Measurements from ENCODE around the gene POC1B. TPM values are rescaled to one million over a fixed set of nuclear protein-coding genes. Genes with fewer than 3 reads are reported as not detected.

The POC1B gene
- total RNA-seq, 2 donors from 2014 or later: 31.4 to 32.0 TPM

DNA sequence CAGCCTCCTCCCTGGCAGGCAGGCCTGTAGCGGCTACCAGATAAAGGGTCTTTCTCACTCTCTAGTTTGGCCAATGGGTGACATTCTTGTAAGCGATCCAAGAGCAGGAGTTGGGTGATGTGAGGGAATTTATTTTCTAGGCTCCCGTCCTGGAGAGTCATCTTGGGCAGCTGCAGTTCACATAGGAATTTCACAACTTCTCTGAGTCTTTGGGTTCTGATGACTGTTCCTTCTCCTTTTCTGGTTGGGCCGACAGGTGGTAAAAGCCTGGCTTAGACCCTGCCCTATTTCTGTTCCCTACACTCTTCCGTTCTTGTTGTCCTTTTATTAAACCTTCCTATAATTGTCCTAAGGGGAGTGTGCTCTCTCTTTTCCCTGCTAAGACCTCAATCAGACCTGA, 42.6 kb upstream of the POC1B start:
- H3K9ac ChIP-seq (ENCODE audit: low read depth in 2 of 2, low read length in 2 of 2): no peak overlapping the region
- intact Hi-C loops (cut with DNase I): no loop called here
- no peak for TF ChIP-seq CTCF (IDR thresholded peaks at IDR 0.05)

DNA sequence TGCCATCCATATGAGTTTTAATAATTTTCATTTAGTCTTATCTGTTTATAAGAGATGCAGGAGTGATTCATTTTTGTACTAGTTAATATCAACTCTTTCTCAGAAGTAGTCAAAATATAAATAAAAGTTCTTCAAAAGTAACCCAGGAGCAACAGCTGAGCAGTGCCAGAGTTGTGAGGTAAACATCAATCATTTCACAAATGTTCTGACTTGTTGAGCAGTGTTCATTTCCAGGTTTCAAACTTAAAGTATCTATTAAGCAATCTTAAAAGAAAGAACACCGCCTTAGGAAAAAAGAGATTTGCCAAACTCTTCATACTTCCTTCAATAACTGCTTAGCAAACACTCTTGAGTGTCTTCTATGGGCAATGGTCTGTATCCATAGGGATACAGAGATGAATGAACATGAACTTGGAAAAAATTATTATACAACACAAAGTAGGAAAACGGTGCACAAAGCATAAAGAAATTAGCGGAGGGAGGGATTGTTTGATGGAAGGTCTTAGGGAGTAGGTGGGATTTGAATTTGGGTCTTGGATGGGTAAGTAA, 41.9 kb upstream of the POC1B start:
- DNase-seq: no peak
- no peaks in the 10 kb centered on the region for H3K4me1 ChIP-seq
- H3K9me3 ChIP-seq: no peaks in the 10 kb centered on the region
- H3K36me3 ChIP-seq: no peaks in the 10 kb centered on the region
- intact Hi-C loops (cut with DNase I): no loop called here
- no peak overlapping the region for H3K4me3 ChIP-seq
- H3K27ac ChIP-seq: no peak overlapping the region
- H3K27me3 ChIP-seq: no peaks in the 10 kb centered on the region
- H3K9ac ChIP-seq (ENCODE audit: low read depth in 2 of 2, low read length in 2 of 2): no peak overlapping the region
- no peak for TF ChIP-seq CTCF (IDR thresholded peaks at IDR 0.05)

More for the DNA sequence above, 42.6 kb upstream of the POC1B start:
- no peaks in the 10 kb centered on the region for H3K27me3 ChIP-seq
- H3K9me3 ChIP-seq: no peaks in the 10 kb centered on the region
- H3K36me3 ChIP-seq: no peaks in the 10 kb centered on the region
- no peak overlapping the region for H3K4me3 ChIP-seq
- DNase-seq: no peak
- no peak overlapping the region for H3K27ac ChIP-seq
- no peaks in the 10 kb centered on the region for H3K4me1 ChIP-seq

DNA sequence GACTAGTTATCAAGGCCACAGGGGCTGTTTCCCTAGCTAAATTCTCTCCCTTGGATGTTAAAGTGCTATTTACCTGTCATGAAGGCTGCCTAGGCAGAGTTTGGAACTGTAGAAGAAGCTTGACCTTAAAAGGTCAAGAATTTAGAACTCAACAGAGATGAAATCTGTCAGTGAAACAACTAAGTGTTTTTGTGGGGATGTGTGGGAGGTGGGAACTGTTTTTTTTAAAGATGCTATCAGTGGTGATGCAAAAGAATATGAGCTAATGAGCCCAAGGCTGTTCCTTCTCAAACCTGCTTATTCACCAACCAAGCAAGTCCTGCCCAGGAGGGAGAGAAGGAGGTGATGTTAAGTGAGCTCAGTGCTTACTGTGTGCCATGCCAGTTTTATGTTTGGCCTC, 40.8 kb upstream of the POC1B start:
- Histone ChIP-seq H3K4me3 (no peak overlapping the region), H3K36me3 (no peaks in the 10 kb centered on the region), H3K9me3 (no peaks in the 10 kb centered on the region), H3K27me3 (no peaks in the 10 kb centered on the region), H3K4me1 (no peaks in the 10 kb centered on the region), H3K27ac (no peak overlapping the region), H3K9ac (ENCODE audit: low read depth in 2 of 2, low read length in 2 of 2) (no peak overlapping the region)
- no peak for TF ChIP-seq CTCF (IDR thresholded peaks at IDR 0.05)
- no peak for DNase-seq
- intact Hi-C loops (cut with DNase I): no loop called here

DNA sequence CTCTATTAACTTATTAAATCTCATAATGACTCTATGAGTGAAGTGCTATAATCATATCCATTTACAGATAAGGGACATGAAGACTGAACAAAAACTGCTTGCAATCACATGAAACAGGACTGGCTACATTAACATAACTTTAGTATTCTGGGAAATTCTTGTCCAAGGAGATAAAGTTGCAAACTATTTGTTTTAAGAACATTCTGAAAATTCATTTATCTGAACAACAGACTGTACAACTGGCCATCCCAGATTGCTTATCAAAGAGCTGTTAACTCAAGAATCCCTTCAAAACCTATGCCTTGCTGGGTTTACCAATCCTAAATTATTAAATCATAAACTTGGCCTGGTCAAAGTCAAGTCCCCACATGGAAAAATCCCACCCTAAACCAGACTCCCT, 39.2 kb upstream of the POC1B start:
- no peak for DNase-seq
- intact Hi-C loops (cut with DNase I): no loop called here
- H3K4me1 ChIP-seq: no peaks in the 10 kb centered on the region
- H3K27me3 ChIP-seq: no peaks in the 10 kb centered on the region
- TF ChIP-seq CTCF (IDR thresholded peaks at IDR 0.05): no peak
- H3K9me3 ChIP-seq: no peaks in the 10 kb centered on the region
- H3K4me3 ChIP-seq: no peak overlapping the region
- no peaks in the 10 kb centered on the region for H3K36me3 ChIP-seq
- H3K27ac ChIP-seq: no peak overlapping the region
- no peak overlapping the region for H3K9ac ChIP-seq (ENCODE audit: low read depth in 2 of 2, low read length in 2 of 2)

- no peak for TF ChIP-seq CTCF (IDR thresholded peaks at IDR 0.05)
- DNase-seq: no peak
- H3K9me3 ChIP-seq: no peaks in the 10 kb centered on the region
- no peak overlapping the region for H3K27ac ChIP-seq
- H3K4me1 ChIP-seq: no peaks in the 10 kb centered on the region
- no peaks in the 10 kb centered on the region for H3K27me3 ChIP-seq
- H3K4me3 ChIP-seq: no peak overlapping the region
- H3K9ac ChIP-seq (ENCODE audit: low read depth in 2 of 2, low read length in 2 of 2): no peak overlapping the region
- H3K36me3 ChIP-seq: no peaks in the 10 kb centered on the region
- intact Hi-C loops (cut with DNase I): no loop called here
Measured at GRCh38 chr12:89559753-89560152, 33.9 kb upstream of the POC1B start.
